HEK293 (cell line): ENCODE data around the gene PTAR1.

Source experiments
- CTCF ChIA-PET: fragments of 350-600 bp; formaldehyde crosslinking; extraction: SDS; loops from one replicate; lab custom pipeline; 2021; ENCODE audit warnings: antibody characterized with exemption; lab: Yijun Ruan, JAX
- POLR2A ChIA-PET: fragments of 300-600 bp; formaldehyde crosslinking; extraction: SDS; loops from one replicate; lab custom pipeline; 2020; ENCODE audit warnings: antibody characterized with exemption, inconsistent platforms; lab: Yijun Ruan, JAX
- H3K27ac ChIP-seq: fragments of 200-500 bp; sonication (Bioruptor generic); 2 replicates; pipeline ENCODE4 v1.5.1; 2014; ENCODE audit warnings: low read depth, low read length, control low read depth, inconsistent platforms; ENCODE audit errors: extremely low read depth
- H3K36me3 ChIP-seq, 2 experiments: fragments of 200-500 bp in 1 of 2; sonication (Bioruptor generic) in 1 of 2; 1 replicate in 1 of 2; 2 replicates in 1 of 2; pipeline ENCODE4 v1.5.1; 2014 to 2017; ENCODE audit warnings: inconsistent platforms in 2 of 2, low read length in 2 of 2; ENCODE audit not compliant: control insufficient read depth in 2 of 2, insufficient read depth in 1 of 2
- H3K4me1 ChIP-seq: fragments of 200-500 bp; sonication (Bioruptor generic); 2 replicates; pipeline ENCODE4 v1.5.1; 2014; ENCODE audit warnings: mild to moderate bottlenecking, low read length, inconsistent platforms; ENCODE audit not compliant: control insufficient read depth, insufficient read depth
- H3K4me3 ChIP-seq: 2 replicates; pipeline ENCODE4 v1.5.1; 2011; ENCODE audit warnings: low read depth, mild to moderate bottlenecking, control low read depth, low read length, moderate library complexity
- H3K9me3 ChIP-seq: fragments of 200-500 bp; sonication (Bioruptor generic); 2 replicates; pipeline ENCODE4 v1.5.1; 2014; ENCODE audit warnings: low read depth, low read length, inconsistent platforms; ENCODE audit not compliant: control insufficient read depth, insufficient read depth
- GLI2 ChIP-seq: fragments of 450-650 bp; formaldehyde crosslinking; IDR thresholded peaks from 2 replicates; pipeline ENCODE4; 2017; ENCODE audit warnings: missing biosample characterization, missing genetic modification characterization, low read depth, borderline replicate concordance
- HIC1 ChIP-seq: fragments of 450-650 bp; formaldehyde crosslinking; IDR thresholded peaks from 2 replicates; pipeline ENCODE4 v1.5.1; 2016; ENCODE audit warnings: missing biosample characterization, missing genetic modification characterization
- HOXD13 ChIP-seq: sonication (generic); formaldehyde crosslinking; IDR thresholded peaks from 2 replicates; pipeline ENCODE4 v1.8.0; 2022; ENCODE audit warnings: missing genetic modification reagents, borderline replicate concordance
- KLF1 ChIP-seq: fragments of 450-650 bp; formaldehyde crosslinking; IDR thresholded peaks from 2 replicates; pipeline ENCODE4 v1.5.1; 2016; ENCODE audit warnings: missing biosample characterization, missing genetic modification characterization
- OVOL3 ChIP-seq: fragments of 450-650 bp; formaldehyde crosslinking; IDR thresholded peaks from 2 replicates; pipeline ENCODE4 v1.5.1; 2016; ENCODE audit warnings: missing biosample characterization, missing genetic modification characterization
- PRDM10 ChIP-seq: fragments of 450-650 bp; formaldehyde crosslinking; IDR thresholded peaks from 2 replicates; pipeline ENCODE4 v1.5.1; 2016; ENCODE audit warnings: missing biosample characterization, missing genetic modification characterization
- ZBTB17 ChIP-seq: fragments of 450-650 bp; formaldehyde crosslinking; IDR thresholded peaks from 2 replicates; pipeline ENCODE4 v1.5.1; 2016; ENCODE audit warnings: missing biosample characterization, missing genetic modification characterization
- ZFP3 ChIP-seq: fragments of 450-650 bp; formaldehyde crosslinking; IDR thresholded peaks from 2 replicates; pipeline ENCODE4 v1.5.1; 2016; ENCODE audit warnings: low read depth, missing biosample characterization, missing genetic modification characterization
- ZNF133 ChIP-seq: fragments of 450-650 bp; formaldehyde crosslinking; IDR thresholded peaks from 2 replicates; pipeline ENCODE4 v1.5.1; 2016; ENCODE audit warnings: missing biosample characterization, missing genetic modification characterization
- ZNF23 ChIP-seq: fragments of 450-650 bp; formaldehyde crosslinking; IDR thresholded peaks from 2 replicates; pipeline ENCODE4 v1.5.1; 2016; ENCODE audit warnings: missing biosample characterization, missing genetic modification characterization, borderline replicate concordance
- ZNF423 ChIP-seq: fragments of 450-650 bp; formaldehyde crosslinking; IDR thresholded peaks from 2 replicates; pipeline ENCODE4 v1.5.1; 2016; ENCODE audit warnings: missing biosample characterization, missing genetic modification characterization
- ZNF488 ChIP-seq: fragments of 450-650 bp; formaldehyde crosslinking; IDR thresholded peaks from 2 replicates; pipeline ENCODE4 v1.5.1; 2016; ENCODE audit warnings: missing biosample characterization, missing genetic modification characterization
- ZNF521 ChIP-seq: fragments of 450-650 bp; formaldehyde crosslinking; IDR thresholded peaks from 2 replicates; pipeline ENCODE4 v1.5.1; 2017; ENCODE audit warnings: missing biosample characterization, mild to moderate bottlenecking, missing genetic modification characterization
- ZNF549 ChIP-seq: fragments of 450-650 bp; IDR thresholded peaks from 2 replicates; pipeline ENCODE4 v1.5.1; 2018; ENCODE audit warnings: missing biosample characterization, missing genetic modification characterization, mild to moderate bottlenecking, inconsistent platforms, moderate library complexity
- ZNF555 ChIP-seq: fragments of 450-650 bp; formaldehyde crosslinking; conservative IDR thresholded peaks from 2 replicates; pipeline ENCODE4 v1.5.1; 2017; ENCODE audit warnings: missing biosample characterization, mild to moderate bottlenecking, missing genetic modification characterization, inconsistent platforms
- TF ChIP-seq, protein P1 (sequence below): fragments of 450-650 bp; formaldehyde crosslinking; IDR thresholded peaks from 2 replicates; pipeline ENCODE4 v1.5.1; 2017; ENCODE audit warnings: missing biosample characterization, missing genetic modification characterization
- TF ChIP-seq, protein P2 (sequence below): fragments of 450-650 bp; formaldehyde crosslinking; conservative IDR thresholded peaks from 2 replicates; pipeline ENCODE4 v1.5.1; 2016; ENCODE audit warnings: low read depth, missing biosample characterization, missing genetic modification characterization

Gene PTAR1

DNA sequence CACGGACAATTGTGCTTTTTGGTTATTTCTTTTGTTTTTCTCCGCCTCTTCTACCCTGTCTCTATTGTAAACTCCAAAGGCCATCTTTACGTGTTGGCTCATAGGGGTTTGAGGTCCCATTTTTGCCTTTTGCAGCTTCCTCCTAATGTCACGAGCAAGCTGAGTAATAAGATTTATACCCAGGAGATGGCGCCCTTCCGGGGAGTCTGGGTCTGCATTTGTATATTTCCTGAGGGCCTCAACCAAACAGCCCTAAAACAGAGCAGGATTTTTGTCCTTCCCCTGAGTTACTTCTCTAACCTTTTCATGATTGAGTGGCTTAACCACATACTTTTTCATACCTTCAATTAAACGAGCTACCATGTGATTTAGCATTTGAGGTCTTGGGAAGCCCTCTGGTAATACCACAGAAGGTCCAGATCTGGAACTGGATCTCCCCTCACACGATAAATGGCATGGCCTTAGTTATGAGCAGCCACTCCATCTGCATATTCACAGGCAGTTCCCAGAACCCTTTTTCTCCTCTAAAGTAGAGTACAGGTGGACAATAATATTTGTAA lies 49.6 kb upstream of the PTAR1 start:
- TF ChIP-seq OVOL3 (tag by site-specific recombination) (no peak), PRDM10 (peak; percentile 55)
- TF ChIP-seq, all 188 proteins: peak for 1
- H3K9me3 ChIP-seq = no peaks in the 10 kb centered on the region
- H3K36me3 ChIP-seq = no peaks in the 10 kb centered on the region
- no peaks in the 10 kb centered on the region for H3K4me1 ChIP-seq
- POLR2A ChIA-PET = no interaction called here
- H3K27ac ChIP-seq = no peak overlapping the region
- CTCF ChIA-PET = interaction anchor here (0.5 to 3.3 kb wide), 20 partner anchors 9 to 387 kb away, joined by 3 to 21 read pairs (median 3); no protein-coding TSS in a partner anchor
- H3K4me3 ChIP-seq = no peak overlapping the region

DNA sequence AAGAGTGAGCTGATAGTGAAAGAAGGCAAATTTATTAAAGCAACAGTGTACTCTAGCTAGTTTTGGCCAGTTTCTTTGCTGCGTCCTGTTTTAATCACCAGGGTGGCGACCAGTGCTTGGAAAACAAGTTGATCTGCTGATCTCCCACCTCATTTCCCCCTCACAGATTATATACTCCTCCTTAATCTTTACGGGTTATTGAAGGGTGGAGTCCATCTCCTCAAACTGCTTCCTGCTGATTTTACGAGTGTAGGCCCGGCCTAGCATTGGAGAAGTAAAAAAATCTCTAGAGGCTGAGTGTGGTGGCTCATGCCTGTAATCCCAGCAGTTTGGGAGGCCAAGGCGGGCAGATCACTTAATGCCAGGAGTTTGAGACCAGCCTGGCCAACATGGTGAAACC lies 46.8 kb upstream of the PTAR1 start:
- ChIA-PET CTCF (interaction anchor here (0.6 to 3.3 kb wide), 6 partner anchors 8 to 796 kb away, joined by 3 to 21 read pairs (median 4); no protein-coding TSS in a partner anchor), POLR2A (no interaction called here)
- Histone ChIP-seq H3K4me3 (no peak overlapping the region), H3K36me3 (no peaks in the 10 kb centered on the region), H3K4me1 (no peaks in the 10 kb centered on the region), H3K27ac (no peak overlapping the region), H3K9me3 (no peaks in the 10 kb centered on the region)
- TF ChIP-seq ZBTB17 (tag by site-specific recombination) = no peak
- TF ChIP-seq, protein P1, sequence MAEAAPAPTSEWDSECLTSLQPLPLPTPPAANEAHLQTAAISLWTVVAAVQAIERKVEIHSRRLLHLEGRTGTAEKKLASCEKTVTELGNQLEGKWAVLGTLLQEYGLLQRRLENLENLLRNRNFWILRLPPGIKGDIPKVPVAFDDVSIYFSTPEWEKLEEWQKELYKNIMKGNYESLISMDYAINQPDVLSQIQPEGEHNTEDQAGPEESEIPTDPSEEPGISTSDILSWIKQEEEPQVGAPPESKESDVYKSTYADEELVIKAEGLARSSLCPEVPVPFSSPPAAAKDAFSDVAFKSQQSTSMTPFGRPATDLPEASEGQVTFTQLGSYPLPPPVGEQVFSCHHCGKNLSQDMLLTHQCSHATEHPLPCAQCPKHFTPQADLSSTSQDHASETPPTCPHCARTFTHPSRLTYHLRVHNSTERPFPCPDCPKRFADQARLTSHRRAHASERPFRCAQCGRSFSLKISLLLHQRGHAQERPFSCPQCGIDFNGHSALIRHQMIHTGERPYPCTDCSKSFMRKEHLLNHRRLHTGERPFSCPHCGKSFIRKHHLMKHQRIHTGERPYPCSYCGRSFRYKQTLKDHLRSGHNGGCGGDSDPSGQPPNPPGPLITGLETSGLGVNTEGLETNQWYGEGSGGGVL (tag by site-specific recombination) = 0 out of 2 replicates have a peak, but pooled peaks have one; percentile 13
- TF ChIP-seq HOXD13 (CRISPR knock-in tag) = 0 out of 2 replicates have a peak, but pooled peaks have one; percentile 30
- no peak for TF ChIP-seq ZNF423 (tag by site-specific recombination)
- TF ChIP-seq HIC1 (tag by site-specific recombination) = 0 out of 2 replicates have a peak, but pooled peaks have one; percentile 30
- peak; percentile 91 for TF ChIP-seq KLF1 (tag by site-specific recombination)

DNA sequence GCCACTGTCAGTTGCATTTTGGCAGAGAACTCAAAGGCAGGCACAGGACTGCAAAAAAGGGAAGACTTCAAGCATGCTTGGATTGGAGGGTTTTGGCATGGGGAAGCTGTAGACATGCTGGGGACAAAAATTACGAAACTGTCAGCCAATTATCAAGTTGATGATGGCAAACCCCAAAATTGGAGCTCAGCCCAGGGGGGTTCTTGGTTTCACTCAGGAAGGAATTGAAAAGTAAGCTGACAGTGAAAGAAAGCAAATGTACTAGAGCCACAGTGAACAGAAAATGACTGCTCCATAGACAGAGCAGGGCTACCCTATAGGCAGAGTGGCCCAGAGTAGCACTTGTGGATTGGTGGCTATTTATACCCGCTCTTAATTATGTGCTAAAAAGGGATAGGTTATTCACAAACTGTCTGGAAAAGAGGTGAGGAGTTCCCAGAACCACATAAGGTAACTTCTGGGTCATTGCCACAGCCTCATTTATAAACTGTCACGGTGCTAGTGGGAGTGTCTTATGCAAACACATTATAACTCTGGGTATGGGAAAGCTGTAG lies 46.2 kb upstream of the PTAR1 start:
- ChIA-PET CTCF (interaction anchor here (0.6 to 1.7 kb wide), 5 partner anchors 19 to 796 kb away, joined by 3 to 4 read pairs (median 4); no protein-coding TSS in a partner anchor), POLR2A (no interaction called here)
- no peak overlapping the region for H3K4me3 ChIP-seq
- no peaks in the 10 kb centered on the region for H3K4me1 ChIP-seq
- TF ChIP-seq ZNF133 (tag by site-specific recombination) = no peak
- TF ChIP-seq ZNF521 (tag by site-specific recombination) = no peak
- TF ChIP-seq ZNF549 = no peak
- no peak for TF ChIP-seq ZNF488
- TF ChIP-seq ZNF555 (tag by site-specific recombination) = no peak
- TF ChIP-seq ZFP3 = no peak
- TF ChIP-seq ZNF23 (tag by site-specific recombination) = no peak
- TF ChIP-seq, protein P2, sequence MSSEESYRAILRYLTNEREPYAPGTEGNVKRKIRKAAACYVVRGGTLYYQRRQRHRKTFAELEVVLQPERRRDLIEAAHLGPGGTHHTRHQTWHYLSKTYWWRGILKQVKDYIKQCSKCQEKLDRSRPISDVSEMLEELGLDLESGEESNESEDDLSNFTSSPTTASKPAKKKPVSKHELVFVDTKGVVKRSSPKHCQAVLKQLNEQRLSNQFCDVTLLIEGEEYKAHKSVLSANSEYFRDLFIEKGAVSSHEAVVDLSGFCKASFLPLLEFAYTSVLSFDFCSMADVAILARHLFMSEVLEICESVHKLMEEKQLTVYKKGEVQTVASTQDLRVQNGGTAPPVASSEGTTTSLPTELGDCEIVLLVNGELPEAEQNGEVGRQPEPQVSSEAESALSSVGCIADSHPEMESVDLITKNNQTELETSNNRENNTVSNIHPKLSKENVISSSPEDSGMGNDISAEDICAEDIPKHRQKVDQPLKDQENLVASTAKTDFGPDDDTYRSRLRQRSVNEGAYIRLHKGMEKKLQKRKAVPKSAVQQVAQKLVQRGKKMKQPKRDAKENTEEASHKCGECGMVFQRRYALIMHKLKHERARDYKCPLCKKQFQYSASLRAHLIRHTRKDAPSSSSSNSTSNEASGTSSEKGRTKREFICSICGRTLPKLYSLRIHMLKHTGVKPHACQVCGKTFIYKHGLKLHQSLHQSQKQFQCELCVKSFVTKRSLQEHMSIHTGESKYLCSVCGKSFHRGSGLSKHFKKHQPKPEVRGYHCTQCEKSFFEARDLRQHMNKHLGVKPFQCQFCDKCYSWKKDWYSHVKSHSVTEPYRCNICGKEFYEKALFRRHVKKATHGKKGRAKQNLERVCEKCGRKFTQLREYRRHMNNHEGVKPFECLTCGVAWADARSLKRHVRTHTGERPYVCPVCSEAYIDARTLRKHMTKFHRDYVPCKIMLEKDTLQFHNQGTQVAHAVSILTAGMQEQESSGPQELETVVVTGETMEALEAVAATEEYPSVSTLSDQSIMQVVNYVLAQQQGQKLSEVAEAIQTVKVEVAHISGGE (tag by site-specific recombination) = no peak
- TF ChIP-seq GLI2 (tag by site-specific recombination) = no peak
- H3K36me3 ChIP-seq = no peaks in the 10 kb centered on the region
- H3K9me3 ChIP-seq = no peaks in the 10 kb centered on the region
- no peak overlapping the region for H3K27ac ChIP-seq
